Measurements from ENCODE around the gene GABRA1.

Gene GABRA1

GRCh38 chr5:161863811-161864210 is 15.9 kb downstream of the GABRA1 start:
- TF ChIP-seq FOXP2 (optimal IDR thresholded peaks at IDR 0.05; ENCODE audit: control extremely low read depth, extremely low read length, insufficient read depth) (no peak), POLR2AphosphoS5 (IDR thresholded peaks at IDR 0.05; ENCODE audit: borderline replicate concordance, low read depth, low read length) (no peak), EZH2 (IDR thresholded peaks at IDR 0.05) (no peak)
- H3K27ac ChIP-seq = no peak overlapping the region
- H3K9ac ChIP-seq (ENCODE audit: insufficient read length) = no peak overlapping the region
- H3K36me3 ChIP-seq (ENCODE audit: insufficient read depth, low read length) = no peaks in the 10 kb centered on the region
- DNase-seq (ENCODE audit: low read depth, low spot score) = no peak
- H3K9me3 ChIP-seq (ENCODE audit: low read depth, low read length) = no peaks in the 10 kb centered on the region
- no peak overlapping the region for H3K4me3 ChIP-seq

GRCh38 chr5:161865510-161865909 is 17.6 kb downstream of the GABRA1 start:
- Histone ChIP-seq H3K4me3 (no peak overlapping the region), H3K9ac (ENCODE audit: insufficient read length) (no peak overlapping the region), H3K9me3 (ENCODE audit: low read depth, low read length) (no peaks in the 10 kb centered on the region), H3K36me3 (ENCODE audit: insufficient read depth, low read length) (no peaks in the 10 kb centered on the region), H3K27ac (no peak overlapping the region)
- TF ChIP-seq EZH2 (IDR thresholded peaks at IDR 0.05) = no peak
- no peak for DNase-seq (ENCODE audit: low read depth, low spot score)

- TF ChIP-seq POLR2AphosphoS5 (IDR thresholded peaks at IDR 0.05; ENCODE audit: borderline replicate concordance, low read depth, low read length) (no peak), EZH2 (IDR thresholded peaks at IDR 0.05) (no peak), FOXP2 (optimal IDR thresholded peaks at IDR 0.05; ENCODE audit: control extremely low read depth, extremely low read length, insufficient read depth) (no peak)
- no peak overlapping the region for H3K9ac ChIP-seq (ENCODE audit: insufficient read length)
- H3K27ac ChIP-seq = no peak overlapping the region
- no peak overlapping the region for H3K4me3 ChIP-seq
- DNase-seq (ENCODE audit: low read depth, low spot score) = no peak
- no peaks in the 10 kb centered on the region for H3K36me3 ChIP-seq (ENCODE audit: insufficient read depth, low read length)
- no peaks in the 10 kb centered on the region for H3K9me3 ChIP-seq (ENCODE audit: low read depth, low read length)
Measured at GRCh38 chr5:161889971-161890370, 42.1 kb downstream of the GABRA1 start.

DNA sequence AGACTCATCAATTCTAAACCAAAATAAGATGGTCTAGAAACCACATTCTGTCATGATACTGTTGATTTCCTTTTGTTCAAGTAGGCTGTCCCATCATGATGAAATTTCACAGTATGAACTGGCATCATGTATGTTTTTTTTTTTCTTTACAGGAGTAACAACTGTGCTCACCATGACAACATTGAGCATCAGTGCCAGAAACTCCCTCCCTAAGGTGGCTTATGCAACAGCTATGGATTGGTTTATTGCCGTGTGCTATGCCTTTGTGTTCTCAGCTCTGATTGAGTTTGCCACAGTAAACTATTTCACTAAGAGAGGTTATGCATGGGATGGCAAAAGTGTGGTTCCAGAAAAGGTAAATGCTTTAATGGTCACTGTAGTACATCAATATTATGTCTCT is 47.6 kb downstream of the GABRA1 start:
- TF ChIP-seq FOXP2 (optimal IDR thresholded peaks at IDR 0.05; ENCODE audit: control extremely low read depth, extremely low read length, insufficient read depth) (no peak), POLR2AphosphoS5 (IDR thresholded peaks at IDR 0.05; ENCODE audit: borderline replicate concordance, low read depth, low read length) (no peak), EZH2 (IDR thresholded peaks at IDR 0.05) (no peak)
- DNase-seq (ENCODE audit: low read depth, low spot score) = no peak
- Histone ChIP-seq H3K4me3 (no peak overlapping the region), H3K36me3 (ENCODE audit: insufficient read depth, low read length) (no peaks in the 10 kb centered on the region), H3K9ac (ENCODE audit: insufficient read length) (no peak overlapping the region), H3K27ac (no peak overlapping the region), H3K9me3 (ENCODE audit: low read depth, low read length) (no peaks in the 10 kb centered on the region)

GRCh38 chr5:161897033-161897432 is 49.1 kb downstream of the GABRA1 start:
- TF ChIP-seq EZH2 (IDR thresholded peaks at IDR 0.05) (no peak), POLR2AphosphoS5 (IDR thresholded peaks at IDR 0.05; ENCODE audit: borderline replicate concordance, low read depth, low read length) (no peak), FOXP2 (optimal IDR thresholded peaks at IDR 0.05; ENCODE audit: control extremely low read depth, extremely low read length, insufficient read depth) (no peak)
- Histone ChIP-seq H3K27ac (no peak overlapping the region), H3K9me3 (ENCODE audit: low read depth, low read length) (no peaks in the 10 kb centered on the region), H3K36me3 (ENCODE audit: insufficient read depth, low read length) (no peaks in the 10 kb centered on the region), H3K9ac (ENCODE audit: insufficient read length) (no peak overlapping the region), H3K4me3 (no peak overlapping the region)
- DNase-seq (ENCODE audit: low read depth, low spot score) = no peak

DNA sequence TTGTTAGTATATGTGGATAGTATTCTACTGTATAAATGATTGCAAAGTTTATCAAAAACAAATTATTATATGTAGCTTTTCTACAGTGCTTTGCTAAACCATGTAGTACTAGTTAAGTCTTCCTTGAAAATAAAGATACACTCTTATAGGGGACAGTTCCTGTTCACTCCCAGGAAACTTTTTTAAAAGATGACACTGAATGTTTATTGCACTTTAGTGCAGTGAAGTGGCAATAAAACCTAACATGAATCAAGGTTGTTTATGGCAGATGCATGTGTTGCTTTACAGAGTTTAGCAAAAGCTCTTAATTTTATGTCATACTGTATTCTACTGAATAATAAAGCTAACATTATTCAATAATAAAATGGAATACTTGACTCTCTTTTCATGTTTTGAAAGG is 51.7 kb downstream of the GABRA1 start:
- no peak for TF ChIP-seq EZH2 (IDR thresholded peaks at IDR 0.05)
- no peak for TF ChIP-seq FOXP2 (optimal IDR thresholded peaks at IDR 0.05; ENCODE audit: control extremely low read depth, extremely low read length, insufficient read depth)
- no peak for TF ChIP-seq POLR2AphosphoS5 (IDR thresholded peaks at IDR 0.05; ENCODE audit: borderline replicate concordance, low read depth, low read length)
- H3K4me3 ChIP-seq = no peak overlapping the region
- H3K36me3 ChIP-seq (ENCODE audit: insufficient read depth, low read length) = no peaks in the 10 kb centered on the region
- no peaks in the 10 kb centered on the region for H3K9me3 ChIP-seq (ENCODE audit: low read depth, low read length)
- no peak overlapping the region for H3K9ac ChIP-seq (ENCODE audit: insufficient read length)
- no peak for DNase-seq (ENCODE audit: low read depth, low spot score)
- no peak overlapping the region for H3K27ac ChIP-seq

- no peak overlapping the region for H3K9ac ChIP-seq (ENCODE audit: insufficient read length)
- no peaks in the 10 kb centered on the region for H3K36me3 ChIP-seq (ENCODE audit: insufficient read depth, low read length)
- TF ChIP-seq POLR2AphosphoS5 (IDR thresholded peaks at IDR 0.05; ENCODE audit: borderline replicate concordance, low read depth, low read length) (no peak), EZH2 (IDR thresholded peaks at IDR 0.05) (no peak), FOXP2 (optimal IDR thresholded peaks at IDR 0.05; ENCODE audit: control extremely low read depth, extremely low read length, insufficient read depth) (no peak)
- H3K9me3 ChIP-seq (ENCODE audit: low read depth, low read length) = no peaks in the 10 kb centered on the region
- no peak overlapping the region for H3K27ac ChIP-seq
- no peak for DNase-seq (ENCODE audit: low read depth, low spot score)
- H3K4me3 ChIP-seq = no peak overlapping the region
Measured at GRCh38 chr5:161900981-161901380, 53.1 kb downstream of the GABRA1 start.

- no peak for TF ChIP-seq FOXP2 (optimal IDR thresholded peaks at IDR 0.05; ENCODE audit: control extremely low read depth, extremely low read length, insufficient read depth)
- TF ChIP-seq POLR2AphosphoS5 (IDR thresholded peaks at IDR 0.05; ENCODE audit: borderline replicate concordance, low read depth, low read length) = no peak
- TF ChIP-seq EZH2 (IDR thresholded peaks at IDR 0.05) = no peak
- Histone ChIP-seq H3K27ac (no peak overlapping the region), H3K9ac (ENCODE audit: insufficient read length) (no peak overlapping the region), H3K4me3 (no peak overlapping the region), H3K36me3 (ENCODE audit: insufficient read depth, low read length) (no peaks in the 10 kb centered on the region), H3K9me3 (ENCODE audit: low read depth, low read length) (no peaks in the 10 kb centered on the region)
- DNase-seq (ENCODE audit: low read depth, low spot score) = no peak
Measured at GRCh38 chr5:161921781-161922180, 73.9 kb downstream of the GABRA1 start.

- TF ChIP-seq POLR2AphosphoS5 (IDR thresholded peaks at IDR 0.05; ENCODE audit: borderline replicate concordance, low read depth, low read length) (no peak), FOXP2 (optimal IDR thresholded peaks at IDR 0.05; ENCODE audit: control extremely low read depth, extremely low read length, insufficient read depth) (no peak), EZH2 (IDR thresholded peaks at IDR 0.05) (no peak)
- Histone ChIP-seq H3K9me3 (ENCODE audit: low read depth, low read length) (no peaks in the 10 kb centered on the region), H3K9ac (ENCODE audit: insufficient read length) (no peak overlapping the region), H3K4me3 (no peak overlapping the region), H3K27ac (no peak overlapping the region), H3K36me3 (ENCODE audit: insufficient read depth, low read length) (no peaks in the 10 kb centered on the region)
- DNase-seq (ENCODE audit: low read depth, low spot score) = no peak
Measured at GRCh38 chr5:161924270-161924669, 76.3 kb downstream of the GABRA1 start.
